Stimulated activated naive CD8-positive, alpha-beta T cell treated with anti-CD3 and anti-CD28 coated beads, Interleukin-15, amount 100 ng/mL, for 72 hours (primary cell): ENCODE results near the gene DTNA.

Experiments
- ATAC-seq: fragments of 150-1000 bp; cut with Tn5 transposase; 2 replicates; pipeline ENCODE4 v1.10.0; 2021; ENCODE audit warnings: mild to moderate bottlenecking, moderate library complexity
- DNase-seq, 2 donors: peaks; one replicate each; pipeline ENCODE4 v3.0.0; 2021 to 2022
- H3K27ac Mint-ChIP-seq, 2 donors: one replicate each; pipeline ENCODE4 v1.8.0; 2022; ENCODE audit warnings: mild to moderate bottlenecking in 2 of 2, mixed read lengths in 2 of 2, moderate library complexity in 2 of 2
- H3K27me3 Mint-ChIP-seq: one replicate; pipeline ENCODE4 v1.8.0; 2022; ENCODE audit warnings: mixed read lengths
- H3K4me1 Mint-ChIP-seq: one replicate; pipeline ENCODE4 v1.8.0; 2022; ENCODE audit warnings: mild to moderate bottlenecking, mixed read lengths
- H3K4me3 Mint-ChIP-seq, 2 donors: one replicate each; pipeline ENCODE4 v1.8.0; 2022; ENCODE audit warnings: mild to moderate bottlenecking in 2 of 2, mixed read lengths in 2 of 2, moderate library complexity in 1 of 2
- H3K9me3 Mint-ChIP-seq, 2 donors: one replicate each; pipeline ENCODE4 v1.8.0; 2022; ENCODE audit warnings: mixed read lengths in 2 of 2

The DTNA gene

DNA sequence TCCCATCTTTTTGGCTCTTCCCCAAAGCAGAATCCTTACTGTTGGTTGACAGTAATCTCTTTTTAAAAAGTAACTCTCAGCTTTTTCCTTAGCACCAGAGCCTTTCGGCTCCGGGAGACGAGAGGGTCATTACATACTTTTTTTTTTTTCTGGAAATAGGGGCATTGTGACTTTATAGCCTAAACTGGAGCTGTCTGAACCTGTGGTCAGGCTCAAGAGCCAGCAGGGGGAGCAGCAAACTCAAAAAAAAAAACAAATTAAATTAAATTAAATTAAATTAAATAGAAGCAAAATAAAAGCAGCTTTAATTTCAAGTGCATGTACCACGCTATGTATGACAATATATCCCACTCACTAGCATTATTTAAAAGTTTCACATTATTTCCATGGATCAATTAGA, 156.6 kb downstream of the DTNA start:
- Mint-ChIP-seq H3K9me3 (peaks cover 6 to 9% of the 10 kb centered on the region in 2 donors), H3K4me1 (peaks cover 61% of the 10 kb centered on the region), H3K27me3 (no peaks in the 10 kb centered on the region), H3K27ac (peak overlapping the region; percentile 90 to 93), H3K4me3 (peak overlapping the region; percentile 47 to 62)
- DNase-seq (no peak), ATAC-seq (peak; percentile 33)

DNA sequence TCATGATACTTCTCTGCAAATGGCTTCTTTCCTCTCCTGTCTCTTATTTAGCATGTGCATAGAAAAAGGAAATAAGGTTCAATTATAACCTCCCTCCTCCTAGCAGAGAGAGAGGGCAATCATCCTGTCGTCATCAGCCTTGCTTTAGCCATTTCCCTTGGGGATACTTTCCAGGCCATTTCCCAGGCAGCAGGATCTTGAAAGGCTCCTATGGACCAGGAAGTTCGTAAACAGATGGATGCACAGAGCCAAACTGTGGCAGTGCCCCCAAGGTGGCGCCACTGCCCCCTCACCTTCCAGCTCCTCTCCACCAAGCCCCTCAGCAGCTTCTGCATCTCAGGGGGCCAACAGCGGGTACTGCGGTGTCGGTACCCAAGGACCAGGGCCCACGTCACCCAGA, 157.4 kb downstream of the DTNA start:
- H3K27me3 Mint-ChIP-seq = no peaks in the 10 kb centered on the region
- peaks cover 58% of the 10 kb centered on the region for H3K4me1 Mint-ChIP-seq
- peak in 1 of 2 donors; percentile 19 for DNase-seq
- no peak overlapping the region for H3K27ac Mint-ChIP-seq
- H3K9me3 Mint-ChIP-seq = peaks cover 6 to 9% of the 10 kb centered on the region in 2 donors
- ATAC-seq = no peak
- no peak overlapping the region for H3K4me3 Mint-ChIP-seq

DNA sequence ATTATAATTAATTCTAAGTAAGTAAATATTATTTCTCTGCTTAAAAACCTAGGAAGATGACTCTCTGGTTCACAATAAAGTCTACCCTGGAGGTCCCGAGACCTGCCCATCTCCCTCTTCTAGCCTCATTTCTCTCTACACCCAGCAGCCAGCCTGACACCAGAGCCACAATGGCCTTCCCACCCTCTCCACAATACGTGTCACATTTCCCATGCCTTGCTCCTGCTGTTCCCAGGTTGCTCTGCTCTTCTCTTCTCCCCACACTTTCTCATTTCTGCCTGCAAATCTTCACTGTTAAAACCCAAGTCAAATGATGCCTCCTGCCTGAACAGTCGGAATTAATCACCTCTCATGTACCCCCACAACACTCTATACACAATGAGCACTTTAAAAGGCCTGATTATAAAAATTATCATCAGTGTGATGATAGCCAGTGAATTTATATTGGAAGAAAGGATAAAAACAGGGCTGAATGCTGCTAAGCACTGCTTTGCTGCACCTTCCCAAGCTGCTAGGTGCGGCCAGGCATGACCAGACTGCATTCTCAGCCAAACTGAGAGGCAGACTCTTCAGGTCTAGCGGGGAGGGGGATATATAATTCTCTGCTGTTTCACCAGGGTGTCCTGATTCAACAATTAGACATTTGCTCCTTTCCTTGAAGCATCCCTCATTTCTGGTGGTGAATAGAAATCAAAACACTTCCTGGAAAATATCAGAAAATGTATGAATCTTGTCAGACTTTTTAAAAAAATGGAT, 160.6 kb downstream of the DTNA start:
- Mint-ChIP-seq H3K9me3 (peaks cover 0 to under 1% of the 10 kb centered on the region in 2 donors), H3K4me3 (no peak overlapping the region), H3K27ac (peak overlapping the region in 1 of 2 donors; percentile 0), H3K27me3 (no peaks in the 10 kb centered on the region), H3K4me1 (peaks cover 35% of the 10 kb centered on the region)
- DNase-seq = no peak
- ATAC-seq = no peak

GRCh38 chr18:34871435-34871834, 161.3 kb downstream of the DTNA start:
- H3K4me3 Mint-ChIP-seq = no peak overlapping the region
- H3K4me1 Mint-ChIP-seq = peaks cover 28% of the 10 kb centered on the region
- no peaks in the 10 kb centered on the region for H3K27me3 Mint-ChIP-seq
- no peaks in the 10 kb centered on the region for H3K9me3 Mint-ChIP-seq
- ATAC-seq (peak; percentile 75), DNase-seq (peak in 1 of 2 donors; percentile 31)
- H3K27ac Mint-ChIP-seq = no peak overlapping the region

DNA sequence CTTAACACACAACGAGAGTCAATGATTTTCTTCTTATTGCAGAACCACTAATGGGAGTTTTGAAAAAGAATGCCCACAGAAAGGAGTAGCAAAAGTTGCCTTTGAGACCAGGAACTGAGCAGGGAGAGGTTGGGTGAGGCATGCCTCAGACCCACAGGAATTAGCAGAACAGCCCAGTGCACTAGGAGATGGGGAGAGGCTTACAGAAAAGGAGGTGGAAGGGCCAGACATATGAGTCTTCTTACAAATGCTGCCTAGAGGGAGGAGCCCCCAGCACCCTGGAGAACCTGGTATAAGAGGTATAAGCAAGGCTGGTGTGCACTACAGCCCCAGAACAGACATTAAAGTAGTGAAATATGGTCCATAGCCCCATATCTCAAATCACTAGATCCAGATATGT, 162.0 kb downstream of the DTNA start:
- DNase-seq (no peak), ATAC-seq (no peak)
- Mint-ChIP-seq H3K4me3 (no peak overlapping the region), H3K9me3 (no peaks in the 10 kb centered on the region), H3K27me3 (no peaks in the 10 kb centered on the region), H3K27ac (no peak overlapping the region), H3K4me1 (peaks cover 22% of the 10 kb centered on the region)

- H3K9me3 Mint-ChIP-seq = no peaks in the 10 kb centered on the region
- H3K4me1 Mint-ChIP-seq = peaks cover 10% of the 10 kb centered on the region
- ATAC-seq (no peak), DNase-seq (no peak)
- no peak overlapping the region for H3K27ac Mint-ChIP-seq
- no peaks in the 10 kb centered on the region for H3K27me3 Mint-ChIP-seq
- no peak overlapping the region for H3K4me3 Mint-ChIP-seq
Observed at GRCh38 chr18:34873986-34874580, 164.0 kb downstream of the DTNA start.

- peaks cover 10% of the 10 kb centered on the region for H3K4me1 Mint-ChIP-seq
- H3K27me3 Mint-ChIP-seq = no peaks in the 10 kb centered on the region
- DNase-seq (no peak), ATAC-seq (no peak)
- no peak overlapping the region for H3K27ac Mint-ChIP-seq
- H3K4me3 Mint-ChIP-seq = no peak overlapping the region
- no peaks in the 10 kb centered on the region for H3K9me3 Mint-ChIP-seq
Observed at GRCh38 chr18:34875150-34875549, 165.1 kb downstream of the DTNA start.

- DNase-seq (no peak), ATAC-seq (no peak)
- H3K4me3 Mint-ChIP-seq = no peak overlapping the region
- no peak overlapping the region for H3K27ac Mint-ChIP-seq
- H3K4me1 Mint-ChIP-seq = no peaks in the 10 kb centered on the region
- no peaks in the 10 kb centered on the region for H3K27me3 Mint-ChIP-seq
- no peaks in the 10 kb centered on the region for H3K9me3 Mint-ChIP-seq
Observed at GRCh38 chr18:34880403-34880802, 170.3 kb downstream of the DTNA start.

GRCh38 chr18:34880882-34881834, 171.1 kb downstream of the DTNA start:
- H3K27ac Mint-ChIP-seq = no peak overlapping the region
- DNase-seq (no peak), ATAC-seq (no peak)
- H3K4me3 Mint-ChIP-seq = no peak overlapping the region
- no peaks in the 10 kb centered on the region for H3K27me3 Mint-ChIP-seq
- no peaks in the 10 kb centered on the region for H3K4me1 Mint-ChIP-seq
- H3K9me3 Mint-ChIP-seq = no peaks in the 10 kb centered on the region

- no peaks in the 10 kb centered on the region for H3K9me3 Mint-ChIP-seq
- no peaks in the 10 kb centered on the region for H3K4me1 Mint-ChIP-seq
Observed at GRCh38 chr18:34884436-34884835, 174.3 kb downstream of the DTNA start.

DNA sequence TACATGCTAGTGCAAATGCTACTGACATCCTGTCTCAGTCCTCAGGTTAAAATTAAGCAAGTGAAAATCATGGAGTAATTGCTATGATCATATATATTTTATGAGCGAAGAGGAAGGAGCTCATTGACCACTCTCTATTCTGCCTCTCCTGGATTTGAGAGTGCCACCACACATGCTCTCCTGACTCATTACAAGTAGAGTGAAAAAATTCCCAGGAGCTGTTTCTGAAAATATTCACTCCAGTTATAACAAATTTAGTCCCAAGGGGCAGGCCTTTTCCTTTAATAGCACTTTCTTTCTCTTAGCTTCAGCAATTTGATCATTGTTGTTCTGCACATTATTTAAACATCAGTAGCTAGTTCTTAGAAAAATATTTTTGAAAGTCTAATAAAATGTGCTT, 176.1 kb downstream of the DTNA start:
- DNase-seq (no peak), ATAC-seq (no peak)
- H3K4me1 Mint-ChIP-seq = no peaks in the 10 kb centered on the region
- no peak overlapping the region for H3K4me3 Mint-ChIP-seq
- no peaks in the 10 kb centered on the region for H3K9me3 Mint-ChIP-seq
- H3K27me3 Mint-ChIP-seq = no peaks in the 10 kb centered on the region
- no peak overlapping the region for H3K27ac Mint-ChIP-seq

More at GRCh38 chr18:34884436-34884835, 174.3 kb downstream of the DTNA start:
- no peak overlapping the region for H3K27ac Mint-ChIP-seq
- H3K27me3 Mint-ChIP-seq = no peaks in the 10 kb centered on the region
- ATAC-seq (no peak), DNase-seq (no peak)
- H3K4me3 Mint-ChIP-seq = no peak overlapping the region

DNA sequence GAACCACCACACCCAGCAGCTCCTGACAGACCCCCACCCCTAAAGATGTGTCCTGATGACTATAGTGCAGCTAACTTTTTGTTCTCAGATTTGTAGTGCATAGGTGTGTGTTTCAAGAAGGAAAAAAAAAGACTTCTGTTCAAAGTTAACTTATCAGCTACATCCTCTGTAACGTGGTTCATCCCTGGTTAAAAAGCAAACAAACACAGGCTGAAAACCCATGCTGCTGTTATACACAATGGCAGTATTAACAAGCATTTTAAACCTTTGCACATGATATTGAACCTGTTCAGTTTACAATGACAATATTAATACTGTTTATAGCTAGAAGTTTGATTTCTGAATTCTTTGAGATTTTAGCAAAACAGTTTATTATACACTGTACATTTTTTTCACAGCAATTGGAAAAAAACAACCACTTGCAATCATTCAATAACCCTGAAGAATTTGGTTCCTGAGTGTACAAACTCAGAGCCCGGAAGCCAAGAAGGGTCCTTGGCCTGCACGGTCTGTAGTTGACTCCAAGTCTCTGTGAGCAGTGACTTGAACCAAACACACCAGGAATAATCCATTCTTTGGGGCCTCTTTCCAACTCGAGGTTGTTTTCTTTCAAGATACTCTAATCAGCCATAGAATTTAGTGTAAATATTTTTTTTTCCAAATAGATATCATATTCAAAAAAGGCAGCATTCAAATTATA, 177.9 kb downstream of the DTNA start:
- DNase-seq = no peak
- ATAC-seq = no peak
- Mint-ChIP-seq H3K27ac (no peak overlapping the region), H3K4me3 (no peak overlapping the region), H3K4me1 (no peaks in the 10 kb centered on the region), H3K27me3 (no peaks in the 10 kb centered on the region), H3K9me3 (peaks cover 0 to 2% of the 10 kb centered on the region in 2 donors)

GRCh38 chr18:34890486-34891085, 180.5 kb downstream of the DTNA start:
- no peaks in the 10 kb centered on the region for H3K4me1 Mint-ChIP-seq
- peaks cover 10 to 14% of the 10 kb centered on the region in 2 donors for H3K9me3 Mint-ChIP-seq
- DNase-seq = no peak
- no peak overlapping the region for H3K4me3 Mint-ChIP-seq
- H3K27me3 Mint-ChIP-seq = peaks cover 8% of the 10 kb centered on the region
- no peak for ATAC-seq
- peak overlapping the region in 1 of 2 donors; percentile 80 for H3K27ac Mint-ChIP-seq

- peaks cover 10 to 14% of the 10 kb centered on the region in 2 donors for H3K9me3 Mint-ChIP-seq
- H3K4me1 Mint-ChIP-seq = no peaks in the 10 kb centered on the region
- peaks cover 8% of the 10 kb centered on the region for H3K27me3 Mint-ChIP-seq
- no peak for ATAC-seq
- H3K4me3 Mint-ChIP-seq = no peak overlapping the region
- DNase-seq = no peak
- H3K27ac Mint-ChIP-seq = no peak overlapping the region
Observed at GRCh38 chr18:34892379-34892778, 182.3 kb downstream of the DTNA start.

- peaks cover 10 to 14% of the 10 kb centered on the region in 2 donors for H3K9me3 Mint-ChIP-seq
- DNase-seq (no peak), ATAC-seq (no peak)
- H3K27ac Mint-ChIP-seq = no peak overlapping the region
- no peaks in the 10 kb centered on the region for H3K4me1 Mint-ChIP-seq
- peaks cover 8% of the 10 kb centered on the region for H3K27me3 Mint-ChIP-seq
- no peak overlapping the region for H3K4me3 Mint-ChIP-seq
Observed at GRCh38 chr18:34893239-34893638, 183.1 kb downstream of the DTNA start.
